PFSK-1 (cell line): Measurements from ENCODE around the gene SULF2.

Experiments used
- FOXP2 ChIP-seq: optimal IDR thresholded peaks from 2 replicates; pipeline ENCODE3; 2011; ENCODE audit warnings: borderline replicate concordance, control low read depth, inconsistent platforms; ENCODE audit not compliant: insufficient read depth; ENCODE audit errors: extremely low read length, extremely low read depth
- POLR2AphosphoS5 ChIP-seq: IDR thresholded peaks from 2 replicates; pipeline ENCODE4 v1.6.1; 2012; ENCODE audit warnings: low read depth, mild to moderate bottlenecking, control low read depth, low read length, moderate library complexity
- SIN3A ChIP-seq: IDR thresholded peaks from 2 replicates; pipeline ENCODE4 v1.6.1; 2012; ENCODE audit warnings: mild to moderate bottlenecking, low read length, moderate library complexity, borderline replicate concordance; ENCODE audit not compliant: insufficient read depth
- TAF1 ChIP-seq: IDR thresholded peaks from 2 replicates; pipeline ENCODE4 v1.6.1; 2012; ENCODE audit warnings: low read length, control low read depth, borderline replicate concordance; ENCODE audit not compliant: insufficient read depth
- TF ChIP-seq, protein P1 (sequence below), 2 experiments: IDR thresholded peaks; 2 replicates each; pipeline versions ENCODE4 v1.6.1 to v1.8.0; 2011 to 2012; ENCODE audit warnings: low read depth in 2 of 2, low read length in 2 of 2, control low read depth in 1 of 2, inconsistent platforms in 1 of 2, mild to moderate bottlenecking in 1 of 2, moderate library complexity in 1 of 2; ENCODE audit not compliant: insufficient read depth in 1 of 2

Gene SULF2

GRCh38 chr20:47720636-47721427, 64.4 kb downstream of the SULF2 start:
- TF ChIP-seq, protein P1, sequence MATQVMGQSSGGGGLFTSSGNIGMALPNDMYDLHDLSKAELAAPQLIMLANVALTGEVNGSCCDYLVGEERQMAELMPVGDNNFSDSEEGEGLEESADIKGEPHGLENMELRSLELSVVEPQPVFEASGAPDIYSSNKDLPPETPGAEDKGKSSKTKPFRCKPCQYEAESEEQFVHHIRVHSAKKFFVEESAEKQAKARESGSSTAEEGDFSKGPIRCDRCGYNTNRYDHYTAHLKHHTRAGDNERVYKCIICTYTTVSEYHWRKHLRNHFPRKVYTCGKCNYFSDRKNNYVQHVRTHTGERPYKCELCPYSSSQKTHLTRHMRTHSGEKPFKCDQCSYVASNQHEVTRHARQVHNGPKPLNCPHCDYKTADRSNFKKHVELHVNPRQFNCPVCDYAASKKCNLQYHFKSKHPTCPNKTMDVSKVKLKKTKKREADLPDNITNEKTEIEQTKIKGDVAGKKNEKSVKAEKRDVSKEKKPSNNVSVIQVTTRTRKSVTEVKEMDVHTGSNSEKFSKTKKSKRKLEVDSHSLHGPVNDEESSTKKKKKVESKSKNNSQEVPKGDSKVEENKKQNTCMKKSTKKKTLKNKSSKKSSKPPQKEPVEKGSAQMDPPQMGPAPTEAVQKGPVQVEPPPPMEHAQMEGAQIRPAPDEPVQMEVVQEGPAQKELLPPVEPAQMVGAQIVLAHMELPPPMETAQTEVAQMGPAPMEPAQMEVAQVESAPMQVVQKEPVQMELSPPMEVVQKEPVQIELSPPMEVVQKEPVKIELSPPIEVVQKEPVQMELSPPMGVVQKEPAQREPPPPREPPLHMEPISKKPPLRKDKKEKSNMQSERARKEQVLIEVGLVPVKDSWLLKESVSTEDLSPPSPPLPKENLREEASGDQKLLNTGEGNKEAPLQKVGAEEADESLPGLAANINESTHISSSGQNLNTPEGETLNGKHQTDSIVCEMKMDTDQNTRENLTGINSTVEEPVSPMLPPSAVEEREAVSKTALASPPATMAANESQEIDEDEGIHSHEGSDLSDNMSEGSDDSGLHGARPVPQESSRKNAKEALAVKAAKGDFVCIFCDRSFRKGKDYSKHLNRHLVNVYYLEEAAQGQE (IDR thresholded peaks at IDR 0.05; ENCODE audit: insufficient read depth in 1 of 2, low read depth in 2 of 2, low read length in 2 of 2): no peak
- TF ChIP-seq TAF1: no peak
- no peak for TF ChIP-seq SIN3A
- TF ChIP-seq POLR2AphosphoS5: no peak

DNA sequence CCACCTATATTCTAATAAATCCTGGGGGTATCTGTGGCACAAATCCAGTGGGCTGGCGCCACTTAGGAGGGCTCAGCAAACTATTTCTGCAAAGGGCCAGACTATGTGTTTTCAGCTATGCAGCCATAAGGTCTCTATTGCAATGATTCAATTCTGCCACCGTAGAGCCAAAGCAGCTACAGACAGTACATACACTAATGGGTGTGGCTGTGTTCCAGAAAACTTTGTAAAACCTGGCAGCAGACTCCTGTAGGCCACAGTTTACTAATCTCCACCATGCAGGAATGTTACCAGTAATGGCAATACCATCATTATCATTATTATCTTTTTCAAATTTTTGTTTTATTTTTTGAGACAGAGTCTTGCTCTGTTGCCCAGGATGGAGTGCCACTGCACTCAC, 65.7 kb downstream of the SULF2 start:
- TF ChIP-seq POLR2AphosphoS5: no peak
- TF ChIP-seq SIN3A: no peak
- TF ChIP-seq TAF1: no peak
- TF ChIP-seq, protein P1 (IDR thresholded peaks at IDR 0.05; ENCODE audit: insufficient read depth in 1 of 2, low read depth in 2 of 2, low read length in 2 of 2): no peak
- no peak for TF ChIP-seq FOXP2

- TF ChIP-seq SIN3A: no peak
- TF ChIP-seq POLR2AphosphoS5: no peak
- TF ChIP-seq, protein P1 (IDR thresholded peaks at IDR 0.05; ENCODE audit: insufficient read depth in 1 of 2, low read depth in 2 of 2, low read length in 2 of 2): no peak
- no peak for TF ChIP-seq FOXP2
- TF ChIP-seq TAF1: no peak
These were observed 66.1 kb downstream of the SULF2 start for GRCh38 chr20:47719211-47719610.

- no peak for TF ChIP-seq SIN3A
- TF ChIP-seq, protein P1 (IDR thresholded peaks at IDR 0.05; ENCODE audit: insufficient read depth in 1 of 2, low read depth in 2 of 2, low read length in 2 of 2): no peak
- TF ChIP-seq TAF1: no peak
- TF ChIP-seq FOXP2: no peak
- no peak for TF ChIP-seq POLR2AphosphoS5
These were observed 66.9 kb downstream of the SULF2 start for GRCh38 chr20:47718398-47718797.

DNA sequence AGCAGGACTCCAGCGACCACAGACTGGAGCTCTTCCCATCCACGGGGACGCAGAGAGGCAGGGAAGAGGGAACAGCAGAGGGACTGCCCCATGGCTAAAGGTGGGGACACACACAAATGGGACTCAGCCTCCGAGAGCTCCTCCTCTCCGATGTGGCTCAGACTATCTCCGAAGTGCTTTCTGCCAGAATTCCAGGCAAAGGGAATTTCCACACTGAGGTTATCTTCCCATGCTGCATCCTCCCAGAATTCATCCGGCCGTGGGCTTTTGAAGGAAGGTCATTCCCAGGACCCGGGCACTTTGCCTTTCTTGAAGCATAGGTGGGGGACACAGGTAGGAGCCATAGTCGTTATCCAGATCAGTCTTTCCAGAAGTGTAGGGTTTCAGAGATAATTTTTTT, 67.9 kb downstream of the SULF2 start:
- TF ChIP-seq TAF1: no peak
- no peak for TF ChIP-seq FOXP2
- no peak for TF ChIP-seq POLR2AphosphoS5
- no peak for TF ChIP-seq SIN3A
- TF ChIP-seq, protein P1 (IDR thresholded peaks at IDR 0.05; ENCODE audit: insufficient read depth in 1 of 2, low read depth in 2 of 2, low read length in 2 of 2): no peak
